ENCODE data around the gene ST6GALNAC3. TPM values are rescaled to one million over a fixed set of nuclear protein-coding genes. Genes with fewer than 3 reads are reported as not detected.
"Not testable (repeated sequence)": the region's sequence is repeated elsewhere in the genome, so short reads cannot be mapped to it uniquely, and the experiment has no call there.

The ST6GALNAC3 gene
- total RNA-seq, 1 experiment from 2014 or later, result 0.03 TPM

- Histone ChIP-seq H3K27me3 (ENCODE audit: control insufficient read depth, insufficient read depth, low read length) (no peaks in the 10 kb centered on the region), H3K4me3 (ENCODE audit: low read depth in 2 of 2, low read length in 2 of 2) (no peak overlapping the region), H3K27ac (ENCODE audit: low read length) (no peak overlapping the region), H3K9me3 (ENCODE audit: control insufficient read depth, insufficient read depth, low read depth, low read length) (no peaks in the 10 kb centered on the region), H3K4me1 (ENCODE audit: control insufficient read depth, insufficient read depth, low read length) (no peaks in the 10 kb centered on the region), H3K36me3 (ENCODE audit: control insufficient read depth, insufficient read depth, low read length) (no peaks in the 10 kb centered on the region)
- intact Hi-C loops (cut with micrococcal nuclease; ENCODE audit: unreplicated experiment) (no loop called here), in situ Hi-C loops (cut with HindIII; ENCODE audit: low pct_unique_long_range_greater_than_20kb, low sequenced_read_pairs) (no loop called here)
- ATAC-seq, result no peak
- no TSS peak for BruUV-seq (replicated peaks)
- no peak for DNase-seq (ENCODE audit: low read depth, low spot score)
- CTCF ChIA-PET, result no interaction called here
- TF ChIP-seq TCF7L2 (IDR thresholded peaks at IDR 0.05; ENCODE audit: low read depth, low read length) (no peak), SIN3A (IDR thresholded peaks at IDR 0.05; ENCODE audit: borderline replicate concordance, insufficient read depth, low read depth, low read length) (no peak), POLR2AphosphoS5 (IDR thresholded peaks at IDR 0.05; ENCODE audit: low read depth, low read length) (no peak), REST (IDR thresholded peaks at IDR 0.05; ENCODE audit: insufficient read depth in 1 of 2, low read depth in 2 of 2, low read length in 1 of 2) (no peak), CTCF (IDR thresholded peaks at IDR 0.05) (no peak)
- POLR2A ChIA-PET, result no interaction called here
Measured at GRCh38 chr1:76640723-76641122, 566.2 kb downstream of the ST6GALNAC3 start.

- no peak overlapping the region for H3K4me3 ChIP-seq (ENCODE audit: low read depth in 2 of 2, low read length in 2 of 2)
- H3K9me3 ChIP-seq (ENCODE audit: control insufficient read depth, insufficient read depth, low read depth, low read length), result no peaks in the 10 kb centered on the region
- ChIA-PET CTCF (no interaction called here), POLR2A (no interaction called here)
- no TSS peak for BruUV-seq (replicated peaks)
- no peak for TF ChIP-seq REST (IDR thresholded peaks at IDR 0.05; ENCODE audit: insufficient read depth in 1 of 2, low read depth in 2 of 2, low read length in 1 of 2)
- TF ChIP-seq SIN3A (IDR thresholded peaks at IDR 0.05; ENCODE audit: borderline replicate concordance, insufficient read depth, low read depth, low read length), result no peak
- TF ChIP-seq POLR2AphosphoS5 (IDR thresholded peaks at IDR 0.05; ENCODE audit: low read depth, low read length), result no peak
- TF ChIP-seq TCF7L2 (IDR thresholded peaks at IDR 0.05; ENCODE audit: low read depth, low read length), result no peak
- TF ChIP-seq CTCF (IDR thresholded peaks at IDR 0.05), result no peak
- H3K27ac ChIP-seq (ENCODE audit: low read length), result no peak overlapping the region
- ATAC-seq (no peak), DNase-seq (ENCODE audit: low read depth, low spot score) (no peak)
- no peaks in the 10 kb centered on the region for H3K27me3 ChIP-seq (ENCODE audit: control insufficient read depth, insufficient read depth, low read length)
- in situ Hi-C loops (cut with HindIII; ENCODE audit: low pct_unique_long_range_greater_than_20kb, low sequenced_read_pairs), result no loop called here
- intact Hi-C loops (cut with micrococcal nuclease; ENCODE audit: unreplicated experiment), result no loop called here
- no peaks in the 10 kb centered on the region for H3K36me3 ChIP-seq (ENCODE audit: control insufficient read depth, insufficient read depth, low read length)
- H3K4me1 ChIP-seq (ENCODE audit: control insufficient read depth, insufficient read depth, low read length), result no peaks in the 10 kb centered on the region
Measured at GRCh38 chr1:76644139-76644538, 569.6 kb downstream of the ST6GALNAC3 start.

GRCh38 chr1:76652860-76653259, 578.3 kb downstream of the ST6GALNAC3 start:
- H3K36me3 ChIP-seq (ENCODE audit: control insufficient read depth, insufficient read depth, low read length); BruUV-seq (replicated peaks); H3K27ac ChIP-seq (ENCODE audit: low read length); H3K27me3 ChIP-seq (ENCODE audit: control insufficient read depth, insufficient read depth, low read length); intact Hi-C loops (cut with micrococcal nuclease; ENCODE audit: unreplicated experiment); in situ Hi-C loops (cut with HindIII; ENCODE audit: low pct_unique_long_range_greater_than_20kb, low sequenced_read_pairs); ATAC-seq; H3K4me3 ChIP-seq (ENCODE audit: low read depth in 2 of 2, low read length in 2 of 2); DNase-seq (ENCODE audit: low read depth, low spot score); POLR2A ChIA-PET; H3K9me3 ChIP-seq (ENCODE audit: control insufficient read depth, insufficient read depth, low read depth, low read length); H3K4me1 ChIP-seq (ENCODE audit: control insufficient read depth, insufficient read depth, low read length); CTCF ChIA-PET: not testable (repeated sequence)
